Pancreas (tissue), 10 donors: ENCODE data around the gene MYLK4. TPM values are rescaled to one million over a fixed set of nuclear protein-coding genes. Genes with fewer than 3 reads are reported as not detected.

Source experiments
- ATAC-seq, 4 donors: fragments of 200-7000 bp; cut with Tn5 transposase; one replicate each; pipeline versions ENCODE4 v1.8.0 to v1.9.1; 2020; ENCODE audit warnings: mild to moderate bottlenecking in 4 of 4, moderate library complexity in 4 of 4
- DNase-seq, 6 donors: peaks; one replicate each; pipeline ENCODE4 v3.0.0-alpha.2; 2020
- FAIRE-seq: peaks from 2 replicates; lab custom pipeline; 2012; peaks lifted over from hg19 to GRCh38; lab: Jason Lieb, UNC
- H3K27ac ChIP-seq, 4 donors: fragments of 200-600 bp; sonication (generic); 1 replicate in 3 of 4; 2 replicates in 1 of 4; pipeline versions ENCODE4 v1.5.0 to v1.8.0; 2020
- H3K27me3 ChIP-seq, 4 donors: fragments of 200-600 bp; one replicate each; pipeline ENCODE4 v1.8.0; 2021
- H3K36me3 ChIP-seq, 3 donors: fragments of 200-600 bp; sonication (generic) in 1 of 3; one replicate each; pipeline versions ENCODE4 v1.5.0 to v1.8.0; 2020 to 2021
- H3K4me1 ChIP-seq, 3 donors: fragments of 200-600 bp; one replicate each; pipeline ENCODE4 v1.8.0; 2021
- H3K4me3 ChIP-seq, 4 donors: fragments of 200-600 bp; sonication (generic) in 2 of 4; one replicate each; pipeline versions ENCODE4 v1.5.0 to v1.8.0; 2020 to 2021
- H3K9me3 ChIP-seq, 4 donors: fragments of 200-600 bp; one replicate each; pipeline ENCODE4 v1.8.0; 2021
- WGBS, 2 donors: extraction: QIAGEN DNeasy Blood & Tissue Kit; methylation state at CpG; one replicate each; pipeline ENCODE4 v1.1.7; 2013; 5-methylcytosine and 5-hydroxymethylcytosine counted together
- intact Hi-C, 3 donors: fragments of 100-400 bp; cut with DNase I; formaldehyde crosslinking; loops; one replicate each; pipeline versions ENCODE4 v1.11.1 to v1.14.2; 2022
- polyA plus RNA-seq, 2 donors: library from polyadenylated mRNA; stranded (reverse); fragments of 200-250 nt; gene quantifications; one replicate each; pipeline ENCODE4 v1.2.3, GENCODE V29; 2013
- total RNA-seq, 6 donors: library from RNA; stranded (reverse); fragmentation: NEBNext Ultra II Directional in 4 of 6; extraction: Animal tissue kit (Norgen Biotek cat#: 25700) in 4 of 6; gene quantifications; one replicate each; pipeline versions ENCODE4 v1.2.1 to v1.2.4, GENCODE V29; 2021 to 2023
- TF ChIP-seq, protein P1 (sequence below), 4 donors: fragments of 200-600 bp; sonication (generic) in 3 of 4; IDR thresholded peaks; one replicate each; pipeline versions ENCODE4 v1.5.0 to v1.8.0; 2021; ENCODE audit warnings: antibody characterized with exemption in 4 of 4
- donor health status: healthy with polysubstance abuse.
- donor health status: DM: no; HTN: no; CAD: no; lungs with moderate emphysema.
- donor health status: DM: no; HTN: no; CAD: no.
- donor health status: control.
- donor health status: control.
- donor health status: Bipolar disorder and iron deficiency.
- donor health status: DM: yes; HTN: yes; CAD: no.
- donor health status: DM: no; HTN: no; CAD: no.
- donor health status: DM: no; HTN: no; CAD: no.
- donor health status: DM: yes; HTN: yes; CAD: no.

The MYLK4 gene
- total RNA-seq (under 1 TPM; 0.37 to 0.87 (median 0.41) TPM), polyA plus RNA-seq (1 to 10 TPM in 1 of 2 donors, under 1 TPM in 1; 0.27 to 1.0 TPM)

DNA sequence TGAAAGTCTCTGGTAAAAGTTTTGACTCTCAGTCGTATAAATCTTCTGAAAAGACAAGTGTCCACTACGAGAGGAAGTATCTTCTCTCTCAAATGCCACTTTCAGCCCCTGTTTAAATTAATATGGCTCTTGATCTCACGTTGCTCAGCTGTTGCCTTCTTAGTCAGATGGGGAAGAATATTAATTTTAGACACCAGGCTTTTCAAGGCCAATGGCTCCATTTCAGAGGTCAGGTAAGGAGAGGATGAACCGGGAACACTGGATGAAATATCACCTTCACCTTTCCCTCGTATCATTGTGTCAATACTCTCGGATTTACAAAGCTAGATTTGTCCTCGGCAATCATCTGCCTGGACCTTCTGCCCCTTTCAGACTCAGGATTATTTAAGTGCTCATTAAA lies at the start of gene MYLK4:
Gene MYLK4 (minus strand): TSS at position 91 of the 400 bp plus-strand sequence. CDS start 1,628 bp downstream, outside the sequence.
- no peak within 1 kb of the TSS for H3K4me3 ChIP-seq
- 52 to 53% methylated on average over 7 of the region's 7 CpGs for WGBS, 2 donors
- intact Hi-C loops, result no loop called here
- no peaks in the 10 kb centered on the region for H3K36me3 ChIP-seq
- DNase-seq, result no peak
- ATAC-seq, result no peak
- no peak for FAIRE-seq
- no peaks in the 10 kb centered on the region for H3K9me3 ChIP-seq
- H3K27ac ChIP-seq, result no peak within 1 kb of the TSS
- no peaks in the 10 kb centered on the region for H3K27me3 ChIP-seq
- TF ChIP-seq, protein P1, sequence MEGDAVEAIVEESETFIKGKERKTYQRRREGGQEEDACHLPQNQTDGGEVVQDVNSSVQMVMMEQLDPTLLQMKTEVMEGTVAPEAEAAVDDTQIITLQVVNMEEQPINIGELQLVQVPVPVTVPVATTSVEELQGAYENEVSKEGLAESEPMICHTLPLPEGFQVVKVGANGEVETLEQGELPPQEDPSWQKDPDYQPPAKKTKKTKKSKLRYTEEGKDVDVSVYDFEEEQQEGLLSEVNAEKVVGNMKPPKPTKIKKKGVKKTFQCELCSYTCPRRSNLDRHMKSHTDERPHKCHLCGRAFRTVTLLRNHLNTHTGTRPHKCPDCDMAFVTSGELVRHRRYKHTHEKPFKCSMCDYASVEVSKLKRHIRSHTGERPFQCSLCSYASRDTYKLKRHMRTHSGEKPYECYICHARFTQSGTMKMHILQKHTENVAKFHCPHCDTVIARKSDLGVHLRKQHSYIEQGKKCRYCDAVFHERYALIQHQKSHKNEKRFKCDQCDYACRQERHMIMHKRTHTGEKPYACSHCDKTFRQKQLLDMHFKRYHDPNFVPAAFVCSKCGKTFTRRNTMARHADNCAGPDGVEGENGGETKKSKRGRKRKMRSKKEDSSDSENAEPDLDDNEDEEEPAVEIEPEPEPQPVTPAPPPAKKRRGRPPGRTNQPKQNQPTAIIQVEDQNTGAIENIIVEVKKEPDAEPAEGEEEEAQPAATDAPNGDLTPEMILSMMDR (IDR thresholded peaks at IDR 0.05), result no peak
- peaks cover 0 to 5% (median 4%) of the 10 kb centered on the region in 3 donors for H3K4me1 ChIP-seq

- WGBS, 2 donors, result 37 to 39% methylated on average over 11 of the region's 11 CpGs
- H3K9me3 ChIP-seq, result no peaks in the 10 kb centered on the region
- FAIRE-seq (no peak), DNase-seq (no peak), ATAC-seq (peak in 3 of 4 donors; percentile 19 to 51 (median 38))
- no peaks in the 10 kb centered on the region for H3K36me3 ChIP-seq
- intact Hi-C loops, result no loop called here
- H3K27ac ChIP-seq, result peak overlapping the region in 3 of 4 donors; percentile 24 to 91 (median 81)
- H3K4me3 ChIP-seq, result no peak overlapping the region
- peaks cover 17 to 39% (median 23%) of the 10 kb centered on the region in 3 donors for H3K4me1 ChIP-seq
- TF ChIP-seq, protein P1 (IDR thresholded peaks at IDR 0.05), result no peak
- H3K27me3 ChIP-seq, result no peaks in the 10 kb centered on the region
Observed at GRCh38 chr6:2799936-2800527, 49.3 kb upstream of the MYLK4 start.

GRCh38 chr6:2798586-2799134 lies 47.9 kb upstream of the MYLK4 start:
- FAIRE-seq, result no peak
- intact Hi-C loops, result no loop called here
- peak in 1 of 4 donors; percentile 15 for ATAC-seq
- no peak overlapping the region for H3K4me3 ChIP-seq
- no peaks in the 10 kb centered on the region for H3K27me3 ChIP-seq
- no peak for DNase-seq
- peak overlapping the region in 3 of 4 donors; percentile 22 to 91 (median 81) for H3K27ac ChIP-seq
- peaks cover 15 to 30% (median 15%) of the 10 kb centered on the region in 3 donors for H3K4me1 ChIP-seq
- H3K36me3 ChIP-seq, result no peaks in the 10 kb centered on the region
- WGBS, 2 donors, result 63 to 64% methylated on average over 11 of the region's 11 CpGs
- TF ChIP-seq, protein P1 (IDR thresholded peaks at IDR 0.05), result no peak
- H3K9me3 ChIP-seq, result no peaks in the 10 kb centered on the region

GRCh38 chr6:2797564-2798031 lies 46.9 kb upstream of the MYLK4 start:
- peak in 4 of 6 donors; percentile 54 to 87 (median 77) for DNase-seq
- 15 to 21% methylated on average over 3 of the region's 3 CpGs for WGBS, 2 donors
- intact Hi-C loops, result no loop called here
- H3K27me3 ChIP-seq, result no peaks in the 10 kb centered on the region
- no peak overlapping the region for H3K4me3 ChIP-seq
- TF ChIP-seq, protein P1 (IDR thresholded peaks at IDR 0.05), result no peak
- H3K36me3 ChIP-seq, result no peaks in the 10 kb centered on the region
- H3K4me1 ChIP-seq, result peaks cover 15 to 38% (median 15%) of the 10 kb centered on the region in 3 donors
- ATAC-seq, result peak; percentile 80 to 90 (median 82)
- H3K27ac ChIP-seq, result peak overlapping the region in 3 of 4 donors; percentile 49 to 91 (median 81)
- FAIRE-seq, result no peak
- no peaks in the 10 kb centered on the region for H3K9me3 ChIP-seq
